NCI-H1436 treated with DMSO at 0.1 percent for 48 hours (cell line): ENCODE results near the gene BGN.

ENCODE experiments used
- DNase-seq: peaks from one replicate; lab custom pipeline; 2025; lab: John Stamatoyannopoulos, UW

The BGN gene

DNA sequence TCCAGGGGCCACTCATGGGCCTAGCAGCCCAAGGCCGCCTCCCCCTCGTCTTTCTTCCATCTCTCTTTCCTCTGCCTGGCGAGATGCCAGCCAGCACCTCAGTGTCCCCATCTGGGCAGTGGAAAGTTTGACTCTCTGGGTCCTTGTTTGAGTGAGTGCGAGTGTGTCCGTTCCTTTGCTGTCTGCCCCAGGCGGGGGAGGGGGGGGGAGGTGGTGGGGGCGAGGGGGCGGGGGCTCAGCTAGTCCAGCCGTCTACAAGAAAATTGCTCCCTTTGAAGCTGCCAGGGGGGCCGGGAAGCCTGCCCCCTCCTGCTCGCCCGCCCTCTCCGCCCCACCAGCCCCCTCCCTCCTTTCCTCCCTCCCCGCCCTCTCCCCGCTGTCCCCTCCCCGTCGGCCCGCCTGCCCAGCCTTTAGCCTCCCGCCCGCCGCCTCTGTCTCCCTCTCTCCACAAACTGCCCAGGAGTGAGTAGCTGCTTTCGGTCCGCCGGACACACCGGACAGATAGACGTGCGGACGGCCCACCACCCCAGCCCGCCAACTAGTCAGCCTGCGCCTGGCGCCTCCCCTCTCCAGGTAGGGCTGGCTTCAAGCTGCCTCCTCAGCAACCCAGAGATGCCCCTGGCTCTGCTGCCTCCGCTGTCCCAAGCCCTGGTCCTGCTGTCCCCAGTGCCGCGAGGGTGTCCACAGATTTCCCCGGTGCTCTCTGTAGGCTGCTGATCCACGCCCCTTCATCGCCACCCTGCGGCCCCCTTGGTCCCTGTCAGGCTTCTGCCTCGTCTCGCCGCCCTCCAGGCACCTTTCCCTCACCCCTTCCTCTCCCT is at the start of gene BGN:
TSS of gene BGN (plus strand) at position 440 of the 821 bp plus-strand sequence. CDS start 9,652 bp downstream, outside the sequence.
- DNase-seq = no peak

DNA sequence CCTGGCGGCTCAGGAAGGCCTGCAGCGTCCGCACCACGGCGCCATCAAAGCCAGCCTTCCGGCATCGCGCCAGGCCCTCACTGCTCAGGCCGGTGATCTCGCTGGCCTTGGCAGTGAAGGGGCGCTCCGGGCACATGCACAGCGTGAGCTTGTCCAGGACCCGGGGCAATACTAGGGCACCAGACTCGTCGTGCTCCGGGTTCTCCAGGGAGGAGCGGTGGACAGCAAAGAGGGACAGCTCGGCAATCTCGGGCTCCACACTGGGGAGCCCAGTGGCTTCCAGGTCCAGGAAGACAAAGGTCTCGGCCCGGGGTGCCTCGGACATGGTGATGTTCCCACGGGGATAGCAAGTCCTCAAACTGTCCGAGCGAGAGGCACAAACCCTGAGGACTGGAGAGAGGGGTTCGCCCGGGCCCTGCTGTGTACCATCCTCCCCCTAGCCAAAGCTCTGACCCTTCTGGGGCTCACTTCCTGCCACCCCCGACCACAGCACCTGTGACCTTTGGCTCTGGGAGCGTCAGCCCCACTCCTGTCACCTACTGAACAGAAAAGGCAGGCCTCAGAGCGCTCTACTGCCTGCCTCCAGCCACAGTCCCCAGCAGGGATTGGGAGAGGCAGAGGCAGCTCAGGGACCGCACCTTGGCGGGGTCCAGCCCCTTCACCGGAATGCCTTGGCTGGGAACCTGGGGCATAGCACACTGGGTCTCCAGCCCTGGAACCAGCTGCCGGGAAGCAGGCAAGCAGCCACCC is 49.5 kb upstream of the BGN start:
- no peak for DNase-seq

DNA sequence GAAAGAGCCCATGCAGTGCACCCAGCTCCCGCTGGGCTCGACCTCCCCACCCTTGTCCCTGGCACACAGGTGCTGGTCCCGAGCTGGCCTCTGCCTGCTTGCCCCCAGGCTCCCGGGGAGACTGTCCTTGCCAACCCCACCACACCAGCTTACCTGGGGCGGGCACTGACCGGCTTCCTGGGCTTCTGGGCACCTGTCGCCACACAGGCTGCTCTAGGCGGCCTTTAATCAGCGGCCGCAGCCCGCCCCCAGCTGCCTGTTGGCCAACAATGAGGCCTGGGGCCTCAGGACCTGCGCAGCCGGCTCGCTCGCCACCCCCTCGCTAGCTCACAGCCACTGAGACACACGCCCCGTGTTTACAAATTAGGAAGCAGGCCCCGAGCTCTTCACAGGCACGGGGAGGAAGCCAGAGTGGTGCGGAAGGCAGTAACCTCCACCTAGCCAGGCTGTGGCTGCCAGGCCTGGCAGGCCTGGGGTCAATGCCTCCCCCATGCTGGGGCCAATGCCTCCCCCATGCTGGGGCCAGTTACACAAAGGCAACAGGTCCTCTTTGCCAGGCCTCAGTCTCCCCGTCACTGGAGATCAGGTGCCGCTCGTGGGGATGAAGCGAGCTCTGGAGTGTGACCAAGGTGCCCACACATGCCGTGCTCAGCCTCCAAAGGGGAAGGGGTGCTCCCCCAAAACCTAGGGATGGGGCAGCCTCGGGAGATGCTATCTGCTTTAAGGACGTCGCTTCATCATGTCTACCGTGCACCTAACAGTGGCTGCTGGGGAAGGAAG is 48.7 kb upstream of the BGN start, which contains the start of gene TREX2:
TSS of gene TREX2 (minus strand) at position 201 of the 780 bp plus-strand sequence. CDS start 626 bp downstream, outside the sequence.
- DNase-seq = no peak

DNA sequence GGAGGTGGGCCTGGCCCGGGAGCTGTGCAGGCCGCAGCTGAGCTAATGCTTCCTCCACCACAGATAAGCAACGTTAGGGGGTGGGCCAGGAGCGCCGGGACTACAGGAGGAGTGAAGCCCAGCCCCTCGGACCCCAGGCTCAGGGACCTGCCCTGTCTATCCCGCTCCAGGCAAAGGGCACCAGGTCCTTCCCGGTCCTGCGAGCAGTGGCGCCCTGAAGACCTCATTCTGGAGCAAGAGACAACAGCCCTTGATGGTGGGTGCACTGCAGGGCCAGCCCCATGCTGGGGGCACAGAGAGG is 48.2 kb upstream of the BGN start:
- no peak for DNase-seq

DNA sequence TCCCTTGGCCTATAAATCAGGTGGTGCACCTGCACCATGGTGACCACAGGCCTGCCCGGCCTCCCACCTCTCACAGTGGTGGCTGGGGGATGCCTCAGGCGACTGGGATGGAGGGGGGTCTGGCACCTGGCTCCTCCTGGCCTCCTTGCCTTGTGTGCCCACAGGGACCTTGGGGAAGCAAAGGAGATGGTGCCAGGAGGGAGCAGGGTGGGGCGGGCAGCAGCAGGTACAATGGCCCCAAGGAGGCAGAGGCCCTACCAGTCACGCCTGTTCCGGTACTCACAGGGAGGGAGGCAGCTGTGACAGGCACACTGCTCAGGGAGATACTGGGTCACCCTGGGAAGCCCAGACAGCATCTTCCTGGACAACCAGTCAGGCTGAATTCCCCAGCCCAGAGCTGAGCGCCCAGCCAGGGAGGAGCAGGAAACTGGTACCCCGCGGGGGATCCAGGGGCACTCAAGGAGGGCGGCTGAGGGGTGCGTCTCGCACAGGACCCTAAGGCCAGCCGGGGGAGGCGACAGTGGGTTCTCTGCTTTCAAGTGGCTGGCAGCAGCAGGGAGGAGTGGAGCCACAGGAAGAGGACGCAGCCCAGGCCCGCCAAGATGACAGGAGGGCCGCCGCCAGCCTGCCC is 47.7 kb upstream of the BGN start:
- DNase-seq = no peak

DNA sequence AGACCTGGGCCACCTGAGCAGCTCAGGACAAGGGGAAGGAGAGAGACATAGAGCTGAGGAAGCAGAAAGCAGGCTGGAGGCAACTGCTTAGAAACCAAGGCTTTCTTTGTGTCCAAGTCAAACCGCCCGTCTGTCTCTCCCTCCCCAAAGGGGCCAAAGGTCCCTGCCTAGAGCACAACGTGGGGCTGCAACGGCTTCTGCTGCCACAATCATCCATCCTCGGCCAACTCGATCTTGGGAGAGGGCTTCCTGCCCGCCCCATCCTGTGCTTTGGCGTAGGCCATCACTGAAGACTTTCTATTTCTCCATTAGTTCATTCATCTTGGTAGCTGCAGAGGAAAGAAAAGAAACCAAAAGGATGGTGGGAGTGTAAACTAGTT is 47.2 kb upstream of the BGN start:
- no peak for DNase-seq

DNA sequence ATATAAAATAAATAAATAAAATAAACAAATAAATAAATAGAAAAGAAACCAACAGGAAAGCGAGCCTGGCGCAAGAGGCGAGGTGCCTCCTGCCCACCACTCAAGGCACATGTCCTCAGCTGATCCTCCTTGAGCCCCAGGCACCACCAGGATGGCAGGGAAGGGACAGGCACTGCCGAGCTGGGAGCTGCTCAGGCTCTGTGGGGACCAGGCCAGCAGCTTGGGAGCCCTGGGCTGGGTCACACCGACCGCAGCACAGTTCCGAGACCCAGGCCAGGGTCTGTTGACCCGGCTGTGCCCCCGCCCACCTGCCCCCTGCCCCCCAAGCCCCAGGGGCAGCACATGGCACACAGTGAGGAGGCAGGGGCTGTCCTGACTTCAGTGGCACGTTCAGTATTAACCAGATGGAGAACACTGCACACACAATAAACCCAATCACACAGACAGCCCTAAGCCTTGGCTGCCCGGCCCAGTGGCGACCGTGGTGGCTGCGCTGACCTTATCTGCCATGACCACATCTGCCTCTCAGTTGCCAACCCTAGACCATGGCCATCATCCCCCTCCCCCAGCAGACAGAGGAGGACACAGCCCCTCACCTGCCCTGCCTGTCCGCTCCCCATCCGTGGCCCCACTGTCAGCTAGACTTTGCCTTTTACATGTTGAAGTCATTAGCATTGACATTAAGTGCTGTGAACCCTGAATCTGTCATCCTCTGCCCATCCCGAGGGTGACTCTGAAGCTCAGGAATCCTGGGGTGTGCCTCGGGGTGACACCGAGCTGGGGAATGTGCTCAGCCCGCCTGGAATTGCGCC is 46.0 kb upstream of the BGN start:
- DNase-seq = no peak

DNA sequence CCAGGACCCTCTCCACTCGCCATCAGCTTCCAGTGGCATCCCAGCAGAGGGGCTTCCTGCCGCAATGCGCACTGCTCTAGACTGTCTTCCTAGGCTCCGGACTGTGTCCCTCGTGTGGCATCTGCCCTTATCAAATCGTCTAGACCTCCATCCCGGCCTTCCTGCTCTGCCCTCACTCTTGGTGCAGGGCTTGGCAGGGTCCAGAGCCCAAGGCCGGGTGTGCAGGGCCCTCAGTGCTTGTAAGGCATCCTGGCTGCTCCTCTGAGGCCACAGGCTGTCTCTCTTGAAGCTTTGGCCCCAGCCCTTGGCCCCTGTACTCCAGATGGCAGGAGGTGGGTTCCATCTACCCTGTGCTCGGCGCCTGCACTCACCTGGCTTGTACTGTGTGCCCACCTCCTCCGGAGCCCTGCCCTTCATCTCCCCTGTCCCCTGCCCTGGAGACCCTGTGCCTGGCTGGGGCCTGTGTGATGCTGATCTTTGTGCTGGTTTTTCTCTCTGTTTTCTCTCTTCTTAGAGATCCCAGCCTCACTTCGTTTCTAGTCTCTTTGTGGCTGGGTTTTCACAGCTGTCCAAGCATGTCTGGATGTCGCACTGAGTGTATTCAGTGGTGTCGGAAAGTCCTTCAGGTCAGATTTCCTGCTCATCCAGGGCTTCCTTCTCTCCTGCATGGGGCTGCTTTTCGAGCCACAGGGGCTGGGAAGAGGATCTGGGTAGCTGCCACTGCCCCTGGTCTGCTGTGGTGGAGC is 45.2 kb upstream of the BGN start:
- DNase-seq = no peak

DNA sequence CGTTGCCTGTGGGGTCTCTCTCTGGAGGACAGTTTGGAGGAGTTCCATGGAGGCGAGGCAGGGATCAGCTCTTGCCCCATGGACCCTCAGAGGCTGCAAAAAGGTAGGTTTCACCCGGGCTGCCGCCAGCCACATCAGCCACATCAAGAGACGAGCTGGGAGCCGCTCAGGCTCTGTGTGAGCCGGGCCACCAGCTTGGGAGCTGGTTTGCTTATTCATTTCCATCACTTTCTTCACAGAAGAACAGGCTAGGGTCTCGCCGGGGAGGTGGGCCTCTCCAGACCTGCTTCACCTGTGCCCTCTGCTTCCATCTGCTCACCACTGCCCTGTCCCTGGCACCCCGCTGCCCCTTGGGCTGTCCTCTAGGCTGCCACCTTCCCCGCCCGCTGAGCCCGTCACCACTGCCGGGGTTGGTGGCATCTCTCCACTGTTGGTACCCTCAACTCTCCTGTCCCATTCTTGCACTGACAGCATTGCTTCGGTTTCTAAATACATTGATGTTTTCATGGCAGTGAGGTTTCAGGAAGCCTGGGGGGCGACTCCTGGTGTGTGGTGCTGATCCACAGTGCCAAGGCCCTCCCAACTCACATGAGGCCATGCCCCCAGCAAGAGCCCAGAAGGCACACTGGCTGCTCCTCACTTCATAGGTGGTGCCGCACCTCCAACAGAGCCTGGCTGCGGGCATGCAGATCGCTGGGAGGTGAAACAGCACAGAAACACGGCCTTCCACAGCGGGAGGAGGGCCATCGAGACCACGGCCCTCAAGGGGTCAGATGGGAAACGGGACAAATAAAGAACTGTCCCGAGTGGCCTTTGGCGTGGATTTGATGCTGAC is 44.4 kb upstream of the BGN start:
- no peak for DNase-seq

DNA sequence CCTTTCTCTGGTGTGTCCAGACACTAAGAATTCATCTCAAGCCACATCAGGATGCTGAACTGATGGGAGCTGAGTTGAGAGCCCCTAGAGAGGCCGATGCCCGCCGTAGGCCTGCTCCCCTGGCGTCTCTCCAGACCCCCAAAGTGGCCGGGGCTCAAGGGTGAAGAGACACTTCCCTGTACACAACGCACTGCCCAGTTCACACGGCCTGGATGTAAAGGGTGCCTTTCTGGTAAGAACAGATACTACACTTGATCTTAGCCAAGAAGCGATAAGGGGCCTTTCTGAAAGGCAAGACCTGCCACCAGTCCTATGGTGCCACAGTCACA is 43.9 kb upstream of the BGN start:
- no peak for DNase-seq

DNA sequence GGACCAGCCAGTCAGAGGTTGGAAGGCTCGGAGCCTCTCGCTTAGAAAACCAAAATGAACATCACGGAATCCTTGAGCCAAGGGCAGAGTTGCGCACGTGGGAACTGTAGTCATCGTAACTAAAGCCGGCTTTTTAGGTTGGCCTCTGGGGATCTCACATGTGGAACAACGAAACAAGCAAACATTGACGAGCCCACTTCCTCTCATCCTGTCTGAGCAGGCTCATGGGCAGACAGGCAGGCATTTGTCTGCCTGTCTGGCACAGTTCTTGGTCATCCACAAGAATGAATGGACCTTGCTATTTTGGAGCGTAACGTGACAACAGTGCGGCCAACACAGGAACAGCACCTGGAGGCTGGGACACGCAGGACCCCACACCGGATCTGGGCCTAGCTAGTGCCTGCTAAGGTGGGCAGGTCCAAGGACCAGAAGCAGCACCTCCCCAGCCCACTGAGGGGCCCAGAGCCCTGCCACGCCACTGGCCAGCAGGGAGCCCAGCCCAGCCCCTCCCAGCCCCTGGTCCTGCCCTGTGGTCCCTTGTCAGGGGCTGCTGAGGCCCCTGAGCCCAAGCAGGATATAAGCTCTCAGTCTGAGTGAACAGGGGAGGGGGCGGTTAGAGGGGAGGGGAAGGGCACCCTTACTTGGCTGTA is 39.8 kb upstream of the BGN start:
- DNase-seq = no peak

DNA sequence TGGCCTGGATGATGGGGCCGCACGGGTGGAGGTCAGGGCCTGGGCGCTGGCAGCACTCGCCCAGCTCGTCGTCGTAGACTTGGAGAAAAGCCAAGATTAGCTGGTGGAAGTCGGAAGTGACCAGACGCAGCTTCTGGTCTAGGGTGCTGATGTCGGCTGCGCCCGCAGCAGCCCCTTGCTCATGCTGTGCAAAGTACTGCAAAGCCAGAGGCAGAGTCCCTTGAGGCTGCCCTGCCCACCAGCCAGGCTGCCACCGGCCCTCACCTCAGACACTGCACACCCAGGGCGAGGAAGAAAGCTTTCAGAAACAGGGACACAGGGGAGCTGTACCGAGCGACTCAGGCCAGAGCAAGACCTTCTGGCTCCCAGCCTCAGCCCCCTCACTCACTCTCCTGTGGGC is 39.2 kb upstream of the BGN start:
- no peak for DNase-seq

DNA sequence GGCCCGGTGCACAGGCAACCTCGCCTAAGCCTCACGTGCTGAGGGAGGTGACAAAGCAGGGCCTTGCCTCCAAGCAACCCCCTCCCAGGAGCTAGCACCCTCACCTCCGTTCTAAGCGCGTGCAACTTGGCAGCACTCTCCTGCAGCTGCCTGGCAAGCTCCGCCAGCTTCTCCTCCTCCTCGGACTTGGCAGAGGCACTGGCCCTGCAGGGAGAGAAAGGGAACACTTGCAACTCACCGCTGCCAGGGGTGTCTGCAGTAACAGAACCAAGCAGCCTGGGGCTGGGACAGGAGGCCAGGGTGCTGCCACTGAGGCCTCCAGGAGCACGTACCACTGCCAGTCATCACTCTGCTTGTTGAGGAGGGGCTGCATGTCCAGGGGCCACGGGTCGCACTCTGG is 38.6 kb upstream of the BGN start:
- DNase-seq = no peak

DNA sequence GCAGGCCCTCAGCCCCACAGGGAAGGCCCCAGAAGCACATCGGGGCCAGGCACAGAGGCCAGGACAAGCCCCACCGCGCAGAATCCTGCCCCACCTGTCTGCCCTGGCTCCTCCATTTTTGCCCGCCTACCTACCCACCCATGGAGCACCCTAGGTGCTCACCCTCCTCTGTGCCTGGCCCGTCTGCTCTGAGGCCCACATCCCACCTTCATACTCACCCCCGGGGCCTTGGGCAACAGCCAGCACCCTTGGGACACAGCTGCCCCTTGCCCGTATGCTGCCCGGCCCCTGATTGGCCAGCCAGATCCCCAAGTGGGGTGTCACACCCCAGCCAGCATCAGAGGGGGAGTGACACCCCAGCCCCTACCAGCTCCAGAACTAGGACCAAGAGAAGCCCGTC is 38.1 kb upstream of the BGN start:
- no peak for DNase-seq

DNA sequence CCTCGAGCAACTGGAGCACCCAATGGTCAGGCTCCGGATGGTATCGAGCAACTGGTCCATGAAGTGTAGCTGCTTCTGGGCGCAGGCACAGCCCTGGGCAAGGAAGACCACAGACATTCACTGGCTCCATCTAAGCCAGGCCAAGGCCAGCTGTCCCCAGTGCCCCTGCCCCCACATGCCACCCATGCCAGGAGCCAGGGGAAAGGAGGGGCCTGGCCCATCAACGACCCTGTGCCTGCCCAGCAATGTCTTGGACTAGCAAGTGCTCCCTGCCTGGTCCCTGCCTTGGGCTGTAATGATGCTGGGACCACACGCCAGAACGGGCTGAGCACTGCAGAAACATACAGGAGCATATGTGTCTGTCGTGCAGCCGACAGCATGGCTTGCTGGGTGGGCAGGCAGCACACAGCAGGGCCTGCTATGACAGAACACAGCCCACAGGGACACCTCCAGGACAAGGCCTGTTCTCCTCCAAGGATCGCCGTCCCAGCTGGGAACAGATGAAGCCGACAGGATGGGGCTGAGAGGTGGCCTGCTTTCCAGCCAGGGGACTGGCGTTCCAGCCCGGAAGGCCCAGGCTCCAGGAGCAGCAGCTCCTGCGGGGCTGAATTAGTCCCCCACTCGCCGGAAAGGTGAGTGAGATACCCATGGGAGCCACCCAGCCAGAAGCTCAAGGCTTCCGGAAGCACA is 37.5 kb upstream of the BGN start:
- DNase-seq = no peak

DNA sequence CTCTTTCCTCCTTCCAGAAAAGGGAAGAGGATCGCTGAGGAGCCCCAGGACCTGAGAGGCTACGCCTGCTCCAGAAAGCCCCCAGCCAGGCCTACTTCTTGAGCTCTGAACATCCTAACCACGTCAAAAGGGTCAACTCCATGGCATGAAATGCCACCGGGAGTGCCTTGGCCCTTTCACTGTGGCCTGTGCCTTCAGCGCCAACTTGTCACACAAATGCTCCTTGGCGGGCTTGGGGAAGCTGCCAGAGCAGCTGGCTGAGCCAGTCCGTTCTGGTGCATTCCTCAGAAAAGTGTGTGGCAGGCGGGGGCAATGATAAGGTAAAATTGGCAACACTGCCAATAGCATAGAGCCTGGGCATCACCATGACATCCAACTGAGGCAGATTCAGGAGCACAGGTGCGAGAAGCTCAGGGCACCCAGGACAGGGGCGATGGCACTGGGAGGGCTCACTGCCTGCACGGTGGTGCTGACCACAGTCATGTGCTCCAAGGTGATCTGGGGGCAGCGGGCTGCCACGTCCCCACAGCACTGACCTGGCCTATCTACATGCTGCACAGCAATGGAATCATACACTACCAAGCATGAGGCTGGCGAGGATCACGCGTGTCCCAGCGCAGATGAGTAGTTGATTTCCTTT is 36.8 kb upstream of the BGN start:
- no peak for DNase-seq

DNA sequence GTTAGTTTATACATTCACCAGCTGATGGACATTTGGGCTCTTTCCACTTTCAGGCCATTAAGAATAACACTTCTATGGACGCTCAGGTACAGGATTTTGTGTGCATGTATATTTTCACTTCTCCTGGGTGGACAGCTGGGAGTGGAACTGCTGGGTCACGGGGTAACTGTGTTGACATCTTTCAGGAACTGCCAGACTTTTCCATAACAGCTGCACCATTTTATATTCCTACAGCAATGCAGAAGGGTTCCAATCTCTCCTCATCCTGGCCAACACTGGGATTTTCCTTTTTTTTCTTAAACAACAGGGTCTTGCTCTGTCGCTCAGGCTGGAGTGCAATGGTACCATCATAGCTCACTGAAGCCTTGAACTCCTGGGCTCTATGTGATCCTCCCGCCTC is 36.3 kb upstream of the BGN start:
- DNase-seq = no peak

DNA sequence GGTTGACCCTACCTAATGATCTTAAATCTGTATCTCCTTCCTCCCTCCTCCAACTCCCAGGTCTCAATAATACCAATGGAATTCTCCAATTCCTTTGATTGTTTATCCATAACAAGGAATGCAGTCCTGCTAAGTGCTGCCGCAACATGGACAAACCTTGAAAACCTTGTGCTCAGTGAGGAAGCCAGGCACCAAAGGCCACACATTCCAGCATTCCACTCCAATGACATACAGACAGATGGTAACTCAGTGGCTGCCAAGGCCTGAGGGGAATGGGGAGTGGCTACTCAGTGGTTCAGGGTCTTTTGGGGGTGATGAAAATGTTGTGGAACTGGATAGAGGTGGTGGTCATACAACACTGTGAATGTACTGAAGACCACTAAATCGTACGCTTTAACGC is 34.8 kb upstream of the BGN start:
- no peak for DNase-seq
